GM10266 (cell line): ENCODE results near the gene SLC26A8.

Experiments
- DNase-seq: peaks from one replicate; pipeline ENCODE4 v3.0.0; 2012; ENCODE audit errors: extremely low spot score
- TF ChIP-seq, protein P1 (sequence below): IDR thresholded peaks from 2 replicates; pipeline ENCODE4 v1.5.1; 2012; ENCODE audit warnings: mild to moderate bottlenecking, low read depth; ENCODE audit not compliant: control insufficient read depth, insufficient read depth; ENCODE audit errors: missing control alignments

SLC26A8 gene

DNA sequence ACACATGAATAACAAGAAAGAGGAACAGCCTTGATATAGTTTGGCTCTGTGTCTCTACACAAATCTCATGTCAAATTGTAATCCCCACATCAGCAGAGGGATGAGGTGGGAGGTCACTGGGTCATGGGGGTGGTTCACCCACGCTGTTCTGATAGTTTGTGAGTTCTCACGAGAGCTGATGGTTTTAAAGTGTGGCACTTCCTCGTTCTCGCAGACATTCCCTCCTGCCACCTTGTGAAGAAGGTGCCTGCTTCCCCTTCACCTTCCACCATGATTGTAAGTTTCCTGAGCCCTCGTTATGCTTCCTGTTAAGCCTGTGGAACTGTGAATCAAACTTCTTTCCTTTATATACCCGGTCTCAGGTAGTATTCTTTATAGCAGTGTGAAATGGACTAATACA is 116.7 kb downstream of the SLC26A8 start:
- TF ChIP-seq, protein P1, sequence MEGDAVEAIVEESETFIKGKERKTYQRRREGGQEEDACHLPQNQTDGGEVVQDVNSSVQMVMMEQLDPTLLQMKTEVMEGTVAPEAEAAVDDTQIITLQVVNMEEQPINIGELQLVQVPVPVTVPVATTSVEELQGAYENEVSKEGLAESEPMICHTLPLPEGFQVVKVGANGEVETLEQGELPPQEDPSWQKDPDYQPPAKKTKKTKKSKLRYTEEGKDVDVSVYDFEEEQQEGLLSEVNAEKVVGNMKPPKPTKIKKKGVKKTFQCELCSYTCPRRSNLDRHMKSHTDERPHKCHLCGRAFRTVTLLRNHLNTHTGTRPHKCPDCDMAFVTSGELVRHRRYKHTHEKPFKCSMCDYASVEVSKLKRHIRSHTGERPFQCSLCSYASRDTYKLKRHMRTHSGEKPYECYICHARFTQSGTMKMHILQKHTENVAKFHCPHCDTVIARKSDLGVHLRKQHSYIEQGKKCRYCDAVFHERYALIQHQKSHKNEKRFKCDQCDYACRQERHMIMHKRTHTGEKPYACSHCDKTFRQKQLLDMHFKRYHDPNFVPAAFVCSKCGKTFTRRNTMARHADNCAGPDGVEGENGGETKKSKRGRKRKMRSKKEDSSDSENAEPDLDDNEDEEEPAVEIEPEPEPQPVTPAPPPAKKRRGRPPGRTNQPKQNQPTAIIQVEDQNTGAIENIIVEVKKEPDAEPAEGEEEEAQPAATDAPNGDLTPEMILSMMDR: no peak
- DNase-seq: no peak

DNA sequence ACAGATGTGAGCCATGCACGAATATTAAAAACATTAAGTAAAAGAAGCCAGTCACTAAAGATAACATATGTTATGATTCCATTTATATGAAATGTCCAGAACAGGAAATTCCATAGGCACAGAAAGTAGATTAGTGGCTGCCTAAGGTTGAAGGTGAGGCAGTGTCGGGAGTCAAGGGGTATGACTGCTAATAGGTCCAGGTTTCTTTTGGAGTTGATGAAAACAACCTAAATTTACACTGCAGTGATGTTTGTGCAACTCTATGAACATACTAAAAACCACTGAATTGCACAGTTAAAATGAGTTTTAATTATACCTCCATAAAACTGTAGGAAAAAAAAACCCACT is 118.0 kb downstream of the SLC26A8 start:
- TF ChIP-seq, protein P1: no peak
- DNase-seq: no peak

DNA sequence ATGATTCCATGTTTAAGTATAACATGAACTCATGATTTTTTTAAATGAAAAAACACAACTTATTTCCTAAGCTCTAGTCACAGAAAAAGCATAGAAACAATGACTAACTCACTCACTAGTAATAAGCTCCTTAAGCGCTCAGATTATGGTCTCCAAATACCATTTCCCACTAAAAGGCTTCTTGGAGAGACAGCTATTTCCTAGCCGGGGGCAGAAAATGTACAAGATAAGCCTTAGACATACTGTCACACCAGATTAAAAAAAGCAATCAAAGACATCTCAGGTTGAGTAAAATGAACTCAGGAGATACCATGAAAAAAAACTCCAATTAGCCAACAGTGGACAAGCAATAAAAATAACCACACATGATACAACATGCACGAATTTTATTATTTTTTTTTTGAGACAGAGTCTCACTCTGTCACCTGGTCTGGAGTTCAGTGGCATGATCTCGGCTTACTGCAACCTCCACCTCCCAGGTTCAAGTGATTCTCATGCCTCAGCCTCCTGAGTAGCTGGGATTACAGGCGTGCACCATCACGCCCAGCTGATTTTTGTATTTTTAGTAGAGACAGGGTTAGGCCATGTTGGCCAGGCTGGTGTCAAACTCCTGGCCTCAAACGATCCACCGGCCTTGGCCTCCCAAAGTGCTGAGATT is 118.5 kb downstream of the SLC26A8 start:
- DNase-seq: no peak
- TF ChIP-seq, protein P1: no peak

DNA sequence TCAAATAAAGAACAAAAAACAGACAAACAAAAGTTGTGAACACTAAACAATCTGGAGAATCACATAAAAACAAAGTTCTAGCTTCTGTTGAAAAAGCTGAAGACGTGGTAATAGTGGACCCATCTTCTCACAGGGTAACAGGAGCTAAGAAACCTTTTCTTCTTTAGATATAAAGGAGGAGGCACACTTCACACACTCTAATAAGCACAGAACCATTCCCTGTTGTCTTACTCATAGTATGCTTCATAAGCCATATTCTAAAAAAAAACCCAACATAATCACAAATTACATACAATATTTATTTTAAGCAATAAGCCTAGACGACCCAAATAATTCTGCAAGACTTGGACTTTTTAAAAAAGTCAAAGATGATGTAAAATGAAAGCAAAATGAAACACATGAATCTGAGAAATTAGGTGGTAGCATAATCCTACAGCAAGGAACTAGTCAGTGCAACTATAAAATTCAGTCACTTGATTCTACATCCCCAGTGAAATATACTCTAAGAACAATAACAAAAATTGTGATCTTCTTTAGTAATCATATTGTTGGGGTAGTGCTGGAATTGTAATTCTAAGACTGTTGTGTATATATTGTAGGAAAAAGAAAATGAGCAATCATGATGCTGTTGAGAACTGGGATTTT is 119.2 kb downstream of the SLC26A8 start:
- TF ChIP-seq, protein P1: no peak
- no peak for DNase-seq

DNA sequence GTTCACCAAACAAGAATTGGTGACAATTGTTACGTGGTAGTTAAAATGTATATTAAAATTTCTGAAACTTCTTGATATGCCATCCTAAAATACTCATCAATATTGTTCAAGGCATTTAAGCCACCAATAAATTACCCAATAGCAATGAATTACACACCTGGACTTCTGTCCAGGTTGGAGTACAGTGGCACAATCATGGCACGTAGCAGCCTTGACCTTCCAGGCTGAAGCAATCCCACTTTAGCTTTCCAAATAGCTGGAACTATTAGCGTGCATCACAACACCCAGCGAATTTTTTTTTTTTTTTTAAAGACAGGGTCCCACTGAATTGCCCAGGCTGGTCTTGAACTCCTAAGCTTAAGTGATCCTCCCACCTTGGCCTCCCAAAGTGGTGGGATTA is 120.8 kb downstream of the SLC26A8 start:
- TF ChIP-seq, protein P1: no peak
- no peak for DNase-seq

DNA sequence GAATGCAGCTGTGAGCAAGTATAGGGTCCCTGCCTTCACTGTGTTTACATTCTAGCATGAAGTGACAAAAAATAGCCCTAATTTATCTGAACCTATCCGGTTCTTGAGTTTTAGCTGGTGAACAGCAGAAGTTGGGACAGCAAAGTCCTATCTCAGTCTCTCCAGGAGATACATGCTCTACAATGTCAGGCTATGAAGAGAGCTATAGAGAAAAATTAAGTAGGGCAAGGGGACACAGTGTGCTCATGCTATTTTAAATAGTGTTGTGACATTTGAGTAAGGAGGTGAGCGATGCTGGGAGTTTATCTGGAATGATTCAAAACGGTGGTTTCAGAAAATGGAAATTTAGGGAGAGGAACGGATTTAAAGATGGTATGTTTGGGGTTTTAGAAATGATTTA is 124.0 kb downstream of the SLC26A8 start:
- TF ChIP-seq, protein P1: no peak
- DNase-seq: no peak

DNA sequence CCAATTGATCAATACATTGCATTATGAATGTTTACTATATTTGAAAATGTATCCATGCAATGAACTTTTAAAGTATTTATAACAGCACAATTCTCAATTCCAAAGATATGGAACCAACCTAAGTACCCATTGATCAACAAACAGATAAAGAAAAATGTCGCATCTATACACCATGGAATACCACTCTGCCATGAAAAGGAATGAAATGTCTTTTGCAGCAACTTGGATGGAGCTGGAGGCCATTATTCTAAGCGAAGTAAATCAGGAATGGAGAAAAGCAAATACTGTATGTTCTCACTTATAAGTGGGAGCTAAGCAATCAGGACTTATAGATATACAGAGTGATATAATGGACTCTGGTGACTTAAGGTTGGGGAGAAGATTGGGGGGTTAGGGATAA is 126.4 kb downstream of the SLC26A8 start:
- TF ChIP-seq, protein P1: no peak

More for the DNA sequence above, 126.4 kb downstream of the SLC26A8 start:
- no peak for DNase-seq
